Type B pancreatic cell (in vitro differentiated cells): ENCODE measurements around the gene KIF18B. TPM values are rescaled to one million over a fixed set of nuclear protein-coding genes. Genes with fewer than 3 reads are reported as not detected.

Experiments
- DNase-seq: peaks from one replicate; pipeline ENCODE4 v3.0.0; 2021; ENCODE audit warnings: mixed read lengths; ENCODE audit not compliant: unreplicated experiment; ENCODE audit errors: extremely low spot score
- H3K27ac Mint-ChIP-seq: 2 replicates; pipeline ENCODE4 v1.8.0; 2021; ENCODE audit warnings: mild to moderate bottlenecking, mixed read lengths
- H3K27me3 Mint-ChIP-seq: 2 replicates; pipeline ENCODE4 v1.8.0; 2021; ENCODE audit warnings: mixed read lengths
- H3K36me3 Mint-ChIP-seq: 2 replicates; pipeline ENCODE4 v1.8.0; 2021; ENCODE audit warnings: mixed read lengths
- H3K4me1 Mint-ChIP-seq: one replicate; pipeline ENCODE4 v1.8.0; 2021; ENCODE audit warnings: mixed read lengths; ENCODE audit not compliant: unreplicated experiment
- H3K4me3 Mint-ChIP-seq: 2 replicates; pipeline ENCODE4 v1.8.0; 2021; ENCODE audit warnings: mild to moderate bottlenecking, mixed read lengths
- H3K9me3 Mint-ChIP-seq: 2 replicates; pipeline ENCODE4 v1.8.0; 2021; ENCODE audit warnings: mixed read lengths
- CTCF ChIP-seq: fragments of 200-600 bp; sonication (generic); conservative IDR thresholded peaks from 2 replicates; pipeline ENCODE4 v1.5.0; 2021; ENCODE audit warnings: antibody characterized with exemption, mild to moderate bottlenecking
- total RNA-seq: library from RNA; stranded (reverse); gene quantifications from 2 replicates; pipeline ENCODE4 v1.2.1, GENCODE V29; 2021; ENCODE audit warnings: low replicate concordance

Gene KIF18B
- total RNA-seq, 1 donor from 2014 or later = 49.3 TPM

- H3K27me3 Mint-ChIP-seq = peaks cover 88% of the 10 kb centered on the region
- no peaks in the 10 kb centered on the region for H3K36me3 Mint-ChIP-seq
Measured at GRCh38 chr17:44967907-44968224, 20.3 kb upstream of the KIF18B start.

GRCh38 chr17:44967026-44967906 lies 19.7 kb upstream of the KIF18B start:
- peak overlapping the region; percentile 45 for H3K4me3 Mint-ChIP-seq
- TF ChIP-seq CTCF = no peak

More at GRCh38 chr17:44967907-44968224, 20.3 kb upstream of the KIF18B start:
- no peak for DNase-seq
- no peak for TF ChIP-seq CTCF
- Mint-ChIP-seq H3K27ac (no peak overlapping the region), H3K9me3 (no peaks in the 10 kb centered on the region), H3K4me3 (no peak overlapping the region), H3K4me1 (peaks cover 5% of the 10 kb centered on the region)

GRCh38 chr17:44966348-44967025 lies 18.9 kb upstream of the KIF18B start:
- Mint-ChIP-seq H3K36me3 (no peaks in the 10 kb centered on the region), H3K27ac (no peak overlapping the region), H3K4me1 (peaks cover 5% of the 10 kb centered on the region), H3K27me3 (peaks cover 74% of the 10 kb centered on the region), H3K4me3 (peak overlapping the region; percentile 52), H3K9me3 (no peaks in the 10 kb centered on the region)
- TF ChIP-seq CTCF = no peak
- no peak for DNase-seq

More at GRCh38 chr17:44967026-44967906, 19.7 kb upstream of the KIF18B start:
- H3K27me3 Mint-ChIP-seq = peaks cover 82% of the 10 kb centered on the region
- no peak overlapping the region for H3K27ac Mint-ChIP-seq
- H3K4me1 Mint-ChIP-seq = peaks cover 5% of the 10 kb centered on the region
- DNase-seq = no peak
- H3K36me3 Mint-ChIP-seq = no peaks in the 10 kb centered on the region
- H3K9me3 Mint-ChIP-seq = no peaks in the 10 kb centered on the region

- H3K4me1 Mint-ChIP-seq = peaks cover 5% of the 10 kb centered on the region
- H3K36me3 Mint-ChIP-seq = no peaks in the 10 kb centered on the region
- no peaks in the 10 kb centered on the region for H3K9me3 Mint-ChIP-seq
- DNase-seq = no peak
- H3K4me3 Mint-ChIP-seq = peak overlapping the region; percentile 52
- H3K27me3 Mint-ChIP-seq = peaks cover 66% of the 10 kb centered on the region
- no peak for TF ChIP-seq CTCF
- no peak overlapping the region for H3K27ac Mint-ChIP-seq
Measured at GRCh38 chr17:44965481-44966234, 18.1 kb upstream of the KIF18B start.

- DNase-seq = no peak
- Mint-ChIP-seq H3K36me3 (no peaks in the 10 kb centered on the region), H3K4me3 (no peak overlapping the region), H3K27ac (no peak overlapping the region), H3K4me1 (no peaks in the 10 kb centered on the region), H3K27me3 (peaks cover 40% of the 10 kb centered on the region), H3K9me3 (no peaks in the 10 kb centered on the region)
- no peak for TF ChIP-seq CTCF
Measured at GRCh38 chr17:44961921-44962350, 14.4 kb upstream of the KIF18B start.
